Activated CD8-positive, alpha-beta memory T cell treated with anti-CD3 and anti-CD28 coated beads, Interleukin-2, amount 50 U/mL, for 1 hour (primary cell): ENCODE results near the gene CAMTA1.
"Not testable (repeated sequence)": the region's sequence is repeated elsewhere in the genome, so short reads cannot be mapped to it uniquely, and the experiment has no call there.

Experiments
- DNase-seq: peaks from one replicate; pipeline ENCODE4 v3.0.0-alpha.2; 2020; ENCODE audit errors: extremely low read depth

Gene CAMTA1

GRCh38 chr1:6905790-6906189, 120.5 kb downstream of the CAMTA1 start:
- DNase-seq, result no peak

GRCh38 chr1:6906783-6907182, 121.5 kb downstream of the CAMTA1 start:
- DNase-seq, result no peak

- DNase-seq, result no peak
Measured at GRCh38 chr1:6907201-6907600, 121.9 kb downstream of the CAMTA1 start.

- no peak for DNase-seq
Measured at GRCh38 chr1:6907676-6908434, 122.6 kb downstream of the CAMTA1 start.

- no peak for DNase-seq
Measured at GRCh38 chr1:6909401-6909800, 124.1 kb downstream of the CAMTA1 start.

GRCh38 chr1:6909857-6910256, 124.6 kb downstream of the CAMTA1 start:
- no peak for DNase-seq

GRCh38 chr1:6911021-6911941, 126.0 kb downstream of the CAMTA1 start:
- no peak for DNase-seq

GRCh38 chr1:6911974-6912373, 126.7 kb downstream of the CAMTA1 start:
- no peak for DNase-seq

GRCh38 chr1:6912518-6912917, 127.3 kb downstream of the CAMTA1 start:
- DNase-seq, result no peak

- no peak for DNase-seq
Measured at GRCh38 chr1:6913086-6913485, 127.8 kb downstream of the CAMTA1 start.

- DNase-seq, result no peak
Measured at GRCh38 chr1:6914706-6915105, 129.5 kb downstream of the CAMTA1 start.

- no peak for DNase-seq
Measured at GRCh38 chr1:6915999-6916565, 130.8 kb downstream of the CAMTA1 start.

- DNase-seq, result no peak
Measured at GRCh38 chr1:6917067-6917466, 131.8 kb downstream of the CAMTA1 start.

GRCh38 chr1:6918186-6918924, 133.1 kb downstream of the CAMTA1 start:
- DNase-seq, result no peak

GRCh38 chr1:6918925-6919511, 133.8 kb downstream of the CAMTA1 start:
- no peak for DNase-seq

- not testable (repeated sequence) for DNase-seq
Measured at GRCh38 chr1:6921506-6921905, 136.3 kb downstream of the CAMTA1 start.

GRCh38 chr1:6922096-6922931, 137.1 kb downstream of the CAMTA1 start:
- DNase-seq, result no peak

- DNase-seq, result no peak
Measured at GRCh38 chr1:6923012-6923411, 137.8 kb downstream of the CAMTA1 start.

- DNase-seq, result no peak
Measured at GRCh38 chr1:6923416-6923815, 138.2 kb downstream of the CAMTA1 start.
